H1 (cell line): ENCODE data around the gene ELAVL1. TPM values are rescaled to one million over a fixed set of nuclear protein-coding genes. Genes with fewer than 3 reads are reported as not detected.

Experiments used
- CTCF ChIA-PET: fragments of 300-600 bp; sonication (Branson Sonifier 250); formaldehyde crosslinking; loops from one replicate; lab custom pipeline; 2021; ENCODE audit not compliant: partially characterized antibody; lab: Charles Lee
- POLR2A ChIA-PET: fragments of 300-600 bp; sonication (Branson Sonifier 250); formaldehyde crosslinking; loops from one replicate; lab custom pipeline; 2021; ENCODE audit warnings: inconsistent platforms; ENCODE audit not compliant: partially characterized antibody; lab: Charles Lee
- DNase-seq, 2 experiments: peaks; one replicate each; pipeline versions ENCODE4 v3.0.0 to v3.0.0-alpha.2; 2010 to 2022; ENCODE audit warnings: low spot score in 2 of 2, low read depth in 1 of 2, mixed read lengths in 1 of 2
- FAIRE-seq: peaks from 2 replicates; lab custom pipeline; 2011; peaks lifted over from hg19 to GRCh38; lab: Jason Lieb, UNC
- H2AFZ ChIP-seq: 2 replicates; pipeline ENCODE4 v1.8.1; 2012; ENCODE audit warnings: low read length, inconsistent platforms
- H2AK5ac ChIP-seq: 2 replicates; pipeline ENCODE4 v1.6.1; 2013; ENCODE audit warnings: low read depth, low read length
- H2BK120ac ChIP-seq: replicated peaks from 2 replicates; pipeline ENCODE3; 2013; ENCODE audit warnings: low read depth, low read length, inconsistent platforms
- H2BK12ac ChIP-seq: 2 replicates; pipeline ENCODE4 v1.6.1; 2013; ENCODE audit warnings: low read depth, low read length
- H2BK15ac ChIP-seq: 2 replicates; pipeline ENCODE4 v1.6.1; 2013; ENCODE audit warnings: low read length
- H2BK20ac ChIP-seq: 2 replicates; pipeline ENCODE4 v1.6.1; 2013; ENCODE audit warnings: low read length
- H2BK5ac ChIP-seq: 2 replicates; pipeline ENCODE4 v1.6.1; 2013; ENCODE audit warnings: low read depth, low read length
- H3K14ac ChIP-seq: 2 replicates; pipeline ENCODE4 v1.6.1; 2013; ENCODE audit warnings: inconsistent platforms; ENCODE audit not compliant: insufficient read length
- H3K18ac ChIP-seq: 2 replicates; pipeline ENCODE4 v1.6.1; 2013; ENCODE audit warnings: low read length; ENCODE audit errors: extremely low read depth
- H3K23ac ChIP-seq: 2 replicates; pipeline ENCODE4 v1.6.1; 2013; ENCODE audit warnings: inconsistent platforms; ENCODE audit not compliant: insufficient read length
- H3K23me2 ChIP-seq: 2 replicates; pipeline ENCODE4 v1.6.1; 2013; ENCODE audit warnings: low read depth, low read length
- H3K27ac ChIP-seq: 2 replicates; pipeline ENCODE4 v1.6.1; 2011; ENCODE audit warnings: low read depth, low read length, inconsistent platforms
- H3K27me3 ChIP-seq, 4 experiments: replicated peaks in 1 of 4; 1 replicate in 1 of 4; 2 replicates in 3 of 4; pipeline versions ENCODE4 v1.6.1 to v1.8.1; 2011 to 2013; ENCODE audit warnings: low read length in 3 of 4, mild to moderate bottlenecking in 3 of 4, inconsistent platforms in 2 of 4, mixed read lengths in 2 of 4, moderate library complexity in 1 of 4; ENCODE audit not compliant: control insufficient read depth in 3 of 4, insufficient read depth in 3 of 4; ENCODE audit errors: extremely low read depth in 1 of 4
- H3K36me3 ChIP-seq, 4 experiments: 2 replicates each; pipeline versions ENCODE4 v1.6.1 to v1.8.1; 2011 to 2013; ENCODE audit warnings: mild to moderate bottlenecking in 4 of 4, low read length in 3 of 4, moderate library complexity in 2 of 4, control low read depth in 1 of 4, inconsistent platforms in 1 of 4; ENCODE audit not compliant: insufficient read depth in 4 of 4, control insufficient read depth in 2 of 4
- H3K4ac ChIP-seq: replicated peaks from 2 replicates; pipeline ENCODE3; 2013; ENCODE audit warnings: low read length, low read depth, mixed read lengths, inconsistent platforms; ENCODE audit not compliant: insufficient read length
- H3K4me1 ChIP-seq, 4 experiments: replicated peaks in 1 of 4; 1 replicate in 1 of 4; 2 replicates in 3 of 4; pipeline versions ENCODE4 v1.6.1 to v1.8.1; 2011 to 2013; ENCODE audit warnings: low read length in 3 of 4, inconsistent platforms in 2 of 4, mixed read lengths in 1 of 4; ENCODE audit not compliant: insufficient read depth in 4 of 4, control insufficient read depth in 3 of 4
- H3K4me2 ChIP-seq, 2 experiments: 2 replicates each; pipeline versions ENCODE4 v1.6.1 to v1.8.1; 2011 to 2013; ENCODE audit warnings: low read depth in 2 of 2, low read length in 2 of 2, control low read depth in 1 of 2, inconsistent platforms in 1 of 2, mild to moderate bottlenecking in 1 of 2; ENCODE audit not compliant: insufficient read depth in 1 of 2
- H3K4me3 ChIP-seq, 4 experiments: fragments of 200-600, 300-600 bp in 1 of 4; sonication (generic), shearing (Covaris generic), sonication (Bioruptor Twin) in 1 of 4; 2 replicates each; pipeline versions ENCODE4 v1.5.1 to v1.8.1; 2011 to 2016; ENCODE audit warnings: low read length in 4 of 4, low read depth in 3 of 4, control low read depth in 2 of 4, inconsistent platforms in 2 of 4, mild to moderate bottlenecking in 2 of 4, mixed read lengths in 1 of 4, moderate library complexity in 1 of 4; ENCODE audit not compliant: insufficient read depth in 2 of 4; ENCODE audit errors: extremely low read depth in 1 of 4
- H3K56ac ChIP-seq: replicated peaks from 2 replicates; pipeline ENCODE3; 2013; ENCODE audit warnings: low read depth, mild to moderate bottlenecking, mixed read lengths, low read length, inconsistent platforms; ENCODE audit not compliant: insufficient read length
- H3K79me1 ChIP-seq: 2 replicates; pipeline ENCODE4 v1.6.1; 2013; ENCODE audit warnings: low read depth, low read length, control low read depth
- H3K79me2 ChIP-seq, 2 experiments: 2 replicates each; pipeline versions ENCODE4 v1.6.1 to v1.8.1; 2012 to 2013; ENCODE audit warnings: low read length in 2 of 2, mild to moderate bottlenecking in 2 of 2, inconsistent platforms in 1 of 2; ENCODE audit not compliant: insufficient read depth in 2 of 2, control insufficient read depth in 1 of 2
- H3K9ac ChIP-seq, 4 experiments: replicated peaks in 1 of 4; 1 replicate in 1 of 4; 2 replicates in 3 of 4; pipeline versions ENCODE4 v1.6.1 to v1.8.1; 2011 to 2013; ENCODE audit warnings: low read depth in 3 of 4, low read length in 3 of 4, control low read depth in 2 of 4, mild to moderate bottlenecking in 2 of 4, moderate library complexity in 2 of 4, inconsistent platforms in 1 of 4; ENCODE audit errors: extremely low read depth in 1 of 4
- H3K9me3 ChIP-seq, 2 experiments: 2 replicates each; pipeline versions ENCODE4 v1.6.1 to v1.8.1; 2012 to 2013; ENCODE audit warnings: mild to moderate bottlenecking in 2 of 2, moderate library complexity in 2 of 2, control low read depth in 1 of 2, inconsistent platforms in 1 of 2, low read depth in 1 of 2, low read length in 1 of 2, mixed read lengths in 1 of 2; ENCODE audit not compliant: insufficient read depth in 2 of 2
- H4K20me1 ChIP-seq, 2 experiments: replicated peaks in 1 of 2; 2 replicates each; pipeline versions ENCODE3 to v1.8.1; 2011 to 2013; ENCODE audit warnings: inconsistent platforms in 2 of 2, low read length in 2 of 2, mild to moderate bottlenecking in 1 of 2; ENCODE audit not compliant: insufficient read depth in 2 of 2, control insufficient read depth in 1 of 2
- H4K5ac ChIP-seq: 2 replicates; pipeline ENCODE4 v1.6.1; 2013; ENCODE audit warnings: low read length, low read depth, mixed read lengths, inconsistent platforms; ENCODE audit not compliant: insufficient read length
- H4K8ac ChIP-seq: 2 replicates; pipeline ENCODE4 v1.8.0; 2013; ENCODE audit warnings: mild to moderate bottlenecking, moderate library complexity, low read length, inconsistent platforms; ENCODE audit not compliant: insufficient read depth; ENCODE audit errors: extremely low read depth
- H4K91ac ChIP-seq: replicated peaks from 2 replicates; pipeline ENCODE3; 2013; ENCODE audit warnings: low read length, mixed read lengths, inconsistent platforms; ENCODE audit not compliant: insufficient read length
- CEBPB ChIP-seq: IDR thresholded peaks from 2 replicates; pipeline ENCODE4 v1.6.1; 2012; ENCODE audit warnings: low read depth, low read length
- CHD1 ChIP-seq: IDR thresholded peaks from 2 replicates; pipeline ENCODE4 v1.6.1; 2012; ENCODE audit warnings: low read depth, low read length, improper control_type of control experiment
- CREB1 ChIP-seq: IDR thresholded peaks from 2 replicates; pipeline ENCODE4 v1.6.1; 2012; ENCODE audit warnings: inconsistent platforms
- EP300 ChIP-seq, 2 experiments: IDR thresholded peaks; 1 replicate in 1 of 2; 2 replicates in 1 of 2; pipeline ENCODE4 v1.6.1; 2011 to 2012; ENCODE audit warnings: low read depth in 2 of 2, low read length in 2 of 2, mild to moderate bottlenecking in 2 of 2, borderline replicate concordance in 1 of 2, inconsistent platforms in 1 of 2, moderate library complexity in 1 of 2
- JUN ChIP-seq: IDR thresholded peaks from 2 replicates; pipeline ENCODE4 v1.6.1; 2011; ENCODE audit warnings: low read depth, mild to moderate bottlenecking, improper control_type of control experiment, low read length
- KDM5A ChIP-seq: fragments of 200-600 bp; IDR thresholded peaks from 2 replicates; pipeline ENCODE4 v1.7.1; 2012; ENCODE audit warnings: mild to moderate bottlenecking, low read length, inconsistent platforms, mixed read lengths
- NANOG ChIP-seq: IDR thresholded peaks from 2 replicates; pipeline ENCODE4 v1.6.1; 2011; ENCODE audit warnings: low read length, low read depth, mild to moderate bottlenecking, inconsistent platforms; ENCODE audit not compliant: insufficient read depth, poor library complexity, severe bottlenecking
- SP4 ChIP-seq: IDR thresholded peaks from 2 replicates; pipeline ENCODE4 v1.6.1; 2012; ENCODE audit warnings: low read length, inconsistent platforms
- TAF7 ChIP-seq: optimal IDR thresholded peaks from 2 replicates; pipeline ENCODE3; 2011; ENCODE audit warnings: low read depth, mild to moderate bottlenecking, inconsistent platforms, low read length, moderate library complexity, borderline replicate concordance
- WGBS, 2 experiments: shearing (Covaris generic) in 1 of 2; methylation state at CpG; one replicate each; pipeline versions ENCODE4 v1.1.6 to v1.1.7; 2013 to 2015; ENCODE audit warnings: low lambda C conversion rate in 2 of 2, mixed read lengths in 2 of 2, inconsistent platforms in 1 of 2, low coverage in 1 of 2, missing lambda C conversion rate in 1 of 2; ENCODE audit not compliant: insufficient replicate concordance in 2 of 2, insufficient coverage in 1 of 2, insufficient read length in 1 of 2; ENCODE audit errors: extremely low coverage in 1 of 2, missing lambda C conversion rate in 1 of 2; 5-methylcytosine and 5-hydroxymethylcytosine counted together
- polyA plus RNA-seq, 7 experiments: library from polyadenylated mRNA; depleted of rRNA in 3 of 7; stranded (reverse) in 5 of 7; unstranded in 2 of 7; fragments of >200 nt in 5 of 7; fragments of 200-250 nt in 2 of 7; gene quantifications; 1 replicate in 5 of 7; 2 replicates in 1 of 7; 4 replicates in 1 of 7; pipeline versions ENCODE4 v1.2.1 to v1.2.3, GENCODE V29; 2011 to 2013; ENCODE audit warnings: missing spikeins in 2 of 7, mixed read lengths in 2 of 7
- total RNA-seq: library from RNA; stranded (reverse); fragmentation: NEBNext Ultra II Directional; extraction: Animal tissue kit (Norgen Biotek cat#: 25700); gene quantifications from 2 replicates; pipeline ENCODE4 v1.2.1, GENCODE V29; 2021
- TF ChIP-seq, protein P1 (sequence below): IDR thresholded peaks from 2 replicates; pipeline ENCODE4 v1.6.1; 2012; ENCODE audit warnings: low read length, inconsistent platforms
- TF ChIP-seq, protein P2 (sequence below): IDR thresholded peaks from 2 replicates; pipeline ENCODE4 v1.6.1; 2012; ENCODE audit warnings: inconsistent platforms

ELAVL1 gene
- total and polyA plus RNA-seq, 2 of the 8 experiments (the other 6 are each of a cell fraction or from before 2014, with no cell fraction given), result 56.7 to 163 TPM

DNA sequence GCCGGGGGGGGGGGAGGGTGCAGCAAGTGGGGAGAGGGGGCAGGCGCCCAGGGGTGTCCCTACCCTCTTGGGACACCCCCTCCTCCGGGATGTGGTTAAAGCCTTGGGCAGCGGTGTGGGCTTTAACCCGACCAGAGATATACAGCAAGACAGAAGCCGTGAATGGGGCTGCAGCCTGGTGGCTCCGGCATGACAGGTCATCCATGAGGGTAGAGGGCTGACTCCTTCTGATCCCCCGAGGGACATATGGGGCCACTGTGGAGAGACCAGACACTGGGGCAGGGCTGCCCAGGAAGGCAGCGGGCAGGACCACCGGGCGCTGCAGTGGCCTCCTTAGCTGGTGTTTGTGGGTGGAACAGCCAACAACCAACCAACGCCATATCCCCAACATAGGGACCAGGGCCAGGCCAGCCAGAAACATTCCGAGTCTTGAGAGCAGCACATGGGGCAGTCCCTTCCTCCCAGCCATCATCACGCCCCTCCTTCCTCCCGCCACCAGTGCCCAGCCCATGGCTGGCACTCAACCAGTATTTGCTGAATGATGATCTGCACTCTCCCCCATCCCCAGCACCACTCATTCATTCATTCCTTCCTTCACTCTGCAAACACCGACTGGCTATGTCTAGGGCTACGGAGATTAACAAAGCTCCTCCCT is 18.2 kb downstream of the ELAVL1 start:
- H3K23ac ChIP-seq, result no peak overlapping the region
- H2AFZ ChIP-seq, result no peak overlapping the region
- H4K8ac ChIP-seq, result no peak overlapping the region
- 97% methylated on average over 14 of the region's 17 CpGs; no CpG with 5 or more reads in 1 of the 2 experiments for WGBS, 2 experiments
- no peak for DNase-seq
- H3K4me2 ChIP-seq, result no peak overlapping the region
- H3K4ac ChIP-seq, result no peak overlapping the region
- peaks cover 26 to 80% (median 50%) of the 10 kb centered on the region in 4 experiments; a peak in 7 of 8 replicates for H3K36me3 ChIP-seq
- no peak overlapping the region for H4K91ac ChIP-seq
- H2BK15ac ChIP-seq, result no peak overlapping the region
- H2BK12ac ChIP-seq, result no peak overlapping the region
- H3K4me3 ChIP-seq, result no peak overlapping the region
- H3K79me1 ChIP-seq, result peaks cover 42% of the 10 kb centered on the region
- H4K5ac ChIP-seq, result no peak overlapping the region
- POLR2A ChIA-PET, result interaction anchor here (1.1 to 1.6 kb wide), 2 partner anchors 11 to 43 kb away, joined by 5 read pairs; partner anchors contain the start of gene TIMM44
- no peaks in the 10 kb centered on the region for H3K27me3 ChIP-seq
- no peak for FAIRE-seq
- no peak overlapping the region for H2AK5ac ChIP-seq
- no peaks in the 10 kb centered on the region for H3K23me2 ChIP-seq
- H3K9ac ChIP-seq, result no peak overlapping the region
- no peak overlapping the region for H3K14ac ChIP-seq
- no peak overlapping the region for H3K56ac ChIP-seq
- no peaks in the 10 kb centered on the region for H3K4me1 ChIP-seq
- no peak overlapping the region for H2BK20ac ChIP-seq
- CTCF ChIA-PET, result interaction anchor here (1.7 to 3.0 kb wide), 3 partner anchors 15 to 43 kb away, joined by 7 to 16 read pairs (median 7); partner anchors contain the start of gene TIMM44
- peaks cover 5 to 78% of the 10 kb centered on the region in 2 experiments; a peak in 3 of 4 replicates for H3K79me2 ChIP-seq
- no peak overlapping the region for H2BK120ac ChIP-seq
- H4K20me1 ChIP-seq, result peaks cover 46 to 65% of the 10 kb centered on the region in 2 experiments
- no peak overlapping the region for H3K18ac ChIP-seq
- H2BK5ac ChIP-seq, result no peak overlapping the region
- no peaks in the 10 kb centered on the region for H3K9me3 ChIP-seq
- no peak overlapping the region for H3K27ac ChIP-seq
- TF ChIP-seq, protein P1, sequence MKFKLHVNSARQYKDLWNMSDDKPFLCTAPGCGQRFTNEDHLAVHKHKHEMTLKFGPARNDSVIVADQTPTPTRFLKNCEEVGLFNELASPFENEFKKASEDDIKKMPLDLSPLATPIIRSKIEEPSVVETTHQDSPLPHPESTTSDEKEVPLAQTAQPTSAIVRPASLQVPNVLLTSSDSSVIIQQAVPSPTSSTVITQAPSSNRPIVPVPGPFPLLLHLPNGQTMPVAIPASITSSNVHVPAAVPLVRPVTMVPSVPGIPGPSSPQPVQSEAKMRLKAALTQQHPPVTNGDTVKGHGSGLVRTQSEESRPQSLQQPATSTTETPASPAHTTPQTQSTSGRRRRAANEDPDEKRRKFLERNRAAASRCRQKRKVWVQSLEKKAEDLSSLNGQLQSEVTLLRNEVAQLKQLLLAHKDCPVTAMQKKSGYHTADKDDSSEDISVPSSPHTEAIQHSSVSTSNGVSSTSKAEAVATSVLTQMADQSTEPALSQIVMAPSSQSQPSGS, result no peak
- TF ChIP-seq NANOG, result no peak
- no peak for TF ChIP-seq CREB1
- TF ChIP-seq CEBPB, result no peak
- TF ChIP-seq, protein P2, sequence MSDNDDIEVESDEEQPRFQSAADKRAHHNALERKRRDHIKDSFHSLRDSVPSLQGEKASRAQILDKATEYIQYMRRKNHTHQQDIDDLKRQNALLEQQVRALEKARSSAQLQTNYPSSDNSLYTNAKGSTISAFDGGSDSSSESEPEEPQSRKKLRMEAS, result no peak
- no peak for TF ChIP-seq EP300 (IDR thresholded peaks at IDR 0.05; ENCODE audit: borderline replicate concordance in 1 of 2, low read depth in 2 of 2, low read length in 2 of 2)
- TF ChIP-seq CHD1, result no peak
- no peak for TF ChIP-seq SP4
- TF ChIP-seq TAF7, result no peak
- TF ChIP-seq KDM5A, result no peak
- TF ChIP-seq JUN, result no peak
